Activated T-cell treated with anti-CD3 and anti-CD28 coated beads for 24 hours (primary cell): ENCODE results near the gene CPVL.

Source experiments
- DNase-seq: peaks from one replicate; pipeline ENCODE4 v3.0.0-alpha.2; 2020; ENCODE audit warnings: low read depth

Gene CPVL

DNA sequence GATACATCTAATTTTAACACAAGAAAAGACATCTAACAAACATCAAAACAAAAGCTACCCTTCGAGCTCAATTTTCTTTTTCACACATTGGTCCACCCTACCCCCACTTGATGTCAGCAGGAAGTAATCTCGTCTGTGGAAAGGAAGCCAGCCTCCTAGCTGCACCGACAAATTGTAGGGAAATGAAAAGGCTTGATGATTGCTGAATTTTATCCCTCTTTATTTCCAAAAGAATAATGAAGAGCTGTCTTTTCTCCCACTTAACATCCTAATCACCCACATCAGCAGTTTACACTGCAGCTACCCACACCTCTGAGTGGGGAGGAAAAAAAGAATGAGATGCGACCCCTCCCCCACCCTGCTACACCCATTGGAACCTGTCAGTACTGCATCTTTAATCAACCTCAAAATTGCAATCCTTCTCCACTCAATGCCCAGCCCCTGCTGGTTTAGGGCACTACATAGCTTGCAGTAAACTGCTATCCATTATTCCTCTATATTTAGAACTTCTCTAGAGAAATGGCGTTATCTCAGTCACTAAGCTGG, 10.6 kb upstream of the CPVL start:
- no peak for DNase-seq

DNA sequence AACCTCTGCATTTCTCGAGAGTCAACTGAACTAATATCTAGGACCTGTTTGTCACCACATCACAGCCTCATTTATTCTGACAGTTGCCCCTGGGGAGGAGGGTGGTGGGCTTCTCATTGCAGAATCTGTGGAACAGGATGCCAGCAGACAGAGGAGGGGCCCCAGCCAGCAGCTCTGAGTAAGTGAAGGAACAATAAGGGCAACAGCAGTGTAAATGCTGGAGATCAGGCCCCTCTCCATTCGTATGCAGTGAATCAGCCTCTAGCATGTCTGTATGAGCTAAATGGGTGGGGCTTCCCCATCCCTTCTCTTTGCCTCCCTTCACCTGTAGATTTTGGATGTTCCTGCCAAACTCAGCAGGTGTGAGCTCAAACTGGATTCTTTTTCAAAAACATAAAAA, 7.7 kb upstream of the CPVL start:
- DNase-seq: no peak

- no peak for DNase-seq
Observed at GRCh38 chr7:29150856-29151255, 4.5 kb upstream of the CPVL start.

- no peak for DNase-seq
Observed at GRCh38 chr7:29149036-29149435, 2.7 kb upstream of the CPVL start.

GRCh38 chr7:29147821-29148220, 1.5 kb upstream of the CPVL start:
- DNase-seq: no peak

DNA sequence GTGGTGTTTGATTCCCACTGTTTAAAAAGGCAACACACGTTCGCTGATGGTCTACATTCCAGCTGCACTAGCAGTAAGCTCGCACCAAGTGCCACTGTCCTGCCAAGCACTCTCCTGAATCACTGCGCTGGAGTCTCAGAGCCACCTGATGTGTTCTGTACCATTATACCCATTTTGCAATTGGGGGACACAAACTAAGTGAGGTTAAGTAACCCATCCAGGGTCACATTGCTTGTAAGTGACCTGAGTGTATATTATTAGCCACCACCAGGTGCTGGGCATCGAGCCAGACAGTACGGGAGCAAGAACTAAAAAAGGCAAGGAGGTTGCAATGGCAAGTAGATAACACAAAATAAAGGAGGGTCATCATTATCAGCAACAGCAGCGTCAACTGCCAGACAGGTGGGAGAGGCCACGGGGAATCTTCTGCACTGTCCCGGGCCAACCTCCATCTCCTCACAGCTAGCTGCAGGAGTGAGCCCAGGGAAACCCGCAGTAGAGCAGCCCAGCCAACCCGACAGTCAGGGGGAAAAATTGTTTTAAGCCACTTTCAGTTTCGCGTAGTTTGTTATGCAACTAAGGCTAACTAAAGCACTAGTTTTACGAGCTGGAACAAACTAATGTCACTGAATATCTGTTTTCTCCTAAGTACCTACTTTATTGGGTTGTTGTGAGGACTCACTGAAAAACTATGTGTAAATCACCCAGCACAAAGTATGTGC, 712 bp upstream of the CPVL start:
- DNase-seq: no peak

- DNase-seq: no peak
Observed at GRCh38 chr7:29145553-29146056, 732 bp downstream of the CPVL start.

- DNase-seq: no peak
Observed at GRCh38 chr7:29143751-29144150, 2.6 kb downstream of the CPVL start.

- DNase-seq: no peak
Observed at GRCh38 chr7:29142021-29142727, 4.2 kb downstream of the CPVL start.

GRCh38 chr7:29140873-29141468, 5.4 kb downstream of the CPVL start:
- no peak for DNase-seq

- no peak for DNase-seq
Observed at GRCh38 chr7:29139796-29140195, 6.5 kb downstream of the CPVL start.

GRCh38 chr7:29139191-29139590, 7.1 kb downstream of the CPVL start:
- DNase-seq: no peak

- DNase-seq: no peak
Observed at GRCh38 chr7:29138588-29138987, 7.7 kb downstream of the CPVL start.

- no peak for DNase-seq
Observed at GRCh38 chr7:29135846-29136245, 10.5 kb downstream of the CPVL start.

- no peak for DNase-seq
Observed at GRCh38 chr7:29132980-29133379, 13.4 kb downstream of the CPVL start.

GRCh38 chr7:29131678-29132077, 14.7 kb downstream of the CPVL start:
- no peak for DNase-seq

DNA sequence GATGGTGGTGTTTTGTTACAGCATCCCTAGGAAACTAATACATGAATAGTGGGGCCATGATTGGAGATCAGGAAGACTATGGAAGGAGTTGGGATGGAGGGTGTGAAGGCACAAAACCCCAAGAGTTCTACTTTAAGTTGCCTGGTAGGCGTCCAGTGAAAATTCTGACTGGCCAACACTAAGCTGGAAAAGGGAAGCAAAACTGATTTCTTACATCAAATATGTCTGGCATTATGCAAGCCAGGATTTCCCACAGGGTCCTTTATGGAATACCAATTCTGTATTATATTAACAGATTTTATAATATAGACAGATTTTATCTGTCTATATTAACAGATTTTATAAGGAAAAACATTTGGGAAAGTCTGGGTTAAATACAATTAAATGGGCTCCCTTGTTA, 16.2 kb downstream of the CPVL start:
- no peak for DNase-seq

GRCh38 chr7:29127527-29127926, 18.8 kb downstream of the CPVL start:
- no peak for DNase-seq

- DNase-seq: no peak
Observed at GRCh38 chr7:29126804-29127203, 19.5 kb downstream of the CPVL start.

DNA sequence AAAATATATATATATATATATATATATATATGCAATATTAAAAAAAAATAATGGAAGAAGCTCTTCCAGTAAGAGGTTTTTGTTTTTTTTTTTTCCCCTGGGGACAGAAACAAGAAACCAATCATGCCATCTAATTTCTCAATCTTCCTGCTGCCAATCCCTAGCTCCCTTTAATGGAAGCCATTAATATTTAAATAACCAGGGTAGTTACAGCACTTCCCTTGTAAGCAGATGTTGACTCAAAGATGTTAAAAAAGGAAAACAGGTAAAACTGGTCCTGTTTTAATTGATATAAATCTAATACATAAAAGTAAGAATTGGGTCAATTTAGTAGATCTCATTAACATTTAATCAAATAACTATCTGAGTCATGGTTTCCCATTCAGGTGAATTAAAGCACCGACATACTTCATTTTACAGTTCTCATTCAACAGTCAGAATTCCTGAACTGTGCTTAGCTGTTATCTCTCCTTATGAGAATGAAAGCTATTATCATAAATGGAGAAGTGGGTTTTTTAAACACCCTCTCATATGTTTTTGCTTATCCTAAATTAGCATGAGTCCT, 22.6 kb downstream of the CPVL start:
- DNase-seq: no peak

DNA sequence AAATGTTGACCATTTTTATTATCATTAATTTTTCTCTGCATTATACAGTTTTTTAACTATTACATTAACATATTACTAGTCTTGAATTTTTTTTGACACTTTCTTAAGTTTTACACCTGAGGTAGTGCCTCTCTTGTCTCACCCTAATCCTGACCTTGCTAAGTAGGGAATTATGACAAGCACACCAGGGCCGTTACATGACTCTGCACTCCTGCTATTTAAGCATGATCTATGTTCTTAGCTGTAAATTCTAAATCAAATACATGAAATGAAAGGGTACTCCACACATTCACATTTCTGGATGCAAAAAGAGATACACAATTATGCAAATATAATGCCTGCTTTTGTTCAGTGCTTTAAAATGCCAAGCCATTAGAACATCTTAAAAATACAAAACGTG, 23.6 kb downstream of the CPVL start:
- DNase-seq: no peak

- DNase-seq: no peak
Observed at GRCh38 chr7:29122081-29122480, 24.3 kb downstream of the CPVL start.

DNA sequence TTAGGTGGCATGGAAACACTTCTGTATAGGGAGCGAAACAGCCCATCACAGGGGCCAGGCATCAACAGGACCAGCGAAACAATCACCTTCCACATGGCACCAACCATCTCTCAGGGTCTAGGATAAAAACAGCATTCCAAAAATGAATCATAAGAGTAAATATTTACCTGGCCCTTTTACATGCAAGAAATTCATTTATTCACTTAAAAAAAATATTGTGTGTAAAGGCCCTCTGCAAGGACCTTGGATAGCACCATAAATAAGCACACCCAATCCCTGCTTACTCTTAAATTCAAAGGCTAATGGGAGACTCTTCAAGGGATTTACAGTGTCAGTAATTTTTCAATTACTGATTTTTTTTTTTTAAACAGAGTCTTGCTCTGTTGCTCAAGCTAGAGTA, 25.4 kb downstream of the CPVL start:
- DNase-seq: no peak
